HL-60 (cell line): ENCODE measurements around the gene DIAPH1.

ENCODE experiments used
- DNase-seq, 2 experiments: peaks; one replicate each; pipeline ENCODE4 v3.0.0-alpha.2; 2010 to 2020; ENCODE audit warnings: low read depth in 1 of 2, low spot score in 1 of 2
- H3K27ac ChIP-seq: fragments of 250-450 bp; sonication (Bioruptor Pico); replicated peaks from 2 replicates; pipeline ENCODE4 v1.5.1; 2020; ENCODE audit warnings: mild to moderate bottlenecking, moderate library complexity
- H3K27me3 ChIP-seq: fragments of 250-450 bp; sonication (Bioruptor Pico); 2 replicates; pipeline ENCODE4 v1.5.1; 2021; ENCODE audit warnings: mild to moderate bottlenecking, moderate library complexity; ENCODE audit not compliant: insufficient read depth, poor library complexity, severe bottlenecking
- H3K4me3 ChIP-seq: replicated peaks from 2 replicates; pipeline ENCODE4 v1.5.1; 2011; ENCODE audit warnings: mild to moderate bottlenecking, control low read depth, low read length; ENCODE audit not compliant: insufficient read depth
- CTCF ChIP-seq: IDR thresholded peaks from one replicate; pipeline ENCODE4 v1.5.1; 2011; ENCODE audit warnings: low read length, control low read depth, inconsistent platforms; ENCODE audit not compliant: insufficient read depth
- GABPA ChIP-seq: IDR thresholded peaks from 2 replicates; pipeline ENCODE4 v1.6.1; 2012; ENCODE audit warnings: low read depth
- POLR2AphosphoS5 ChIP-seq: IDR thresholded peaks from 2 replicates; pipeline ENCODE4 v1.6.1; 2012; ENCODE audit warnings: low read depth
- REST ChIP-seq: IDR thresholded peaks from 2 replicates; pipeline ENCODE4 v1.6.1; 2012; ENCODE audit warnings: low read depth; ENCODE audit not compliant: insufficient replicate concordance
- SPI1 ChIP-seq: IDR thresholded peaks from 2 replicates; pipeline ENCODE4 v1.6.1; 2012; ENCODE audit warnings: low read depth, mild to moderate bottlenecking, borderline replicate concordance

DIAPH1 gene

GRCh38 chr5:141483902-141484301, 134.9 kb downstream of the DIAPH1 start:
- TF ChIP-seq GABPA, result no peak
- Histone ChIP-seq H3K27ac (no peak overlapping the region), H3K27me3 (peaks cover 41% of the 10 kb centered on the region), H3K4me3 (no peak overlapping the region)
- no peak for DNase-seq

- TF ChIP-seq SPI1 (peak; percentile 46; the same call in 1 of the 2 replicates), CTCF (no peak), GABPA (no peak), POLR2AphosphoS5 (no peak), REST (no peak)
- peak in 1 of 2 experiments; percentile 21 for DNase-seq
- Histone ChIP-seq H3K27ac (no peak overlapping the region), H3K4me3 (no peak overlapping the region), H3K27me3 (peaks cover 54% of the 10 kb centered on the region)
Observed at GRCh38 chr5:141479776-141480175, 139.0 kb downstream of the DIAPH1 start.

- no peak for DNase-seq
- TF ChIP-seq GABPA (no peak), CTCF (no peak), POLR2AphosphoS5 (no peak), REST (no peak), SPI1 (no peak)
- Histone ChIP-seq H3K27me3 (peaks cover 43% of the 10 kb centered on the region), H3K27ac (no peak overlapping the region), H3K4me3 (no peak overlapping the region)
Observed at GRCh38 chr5:141478321-141478945, 140.4 kb downstream of the DIAPH1 start.

GRCh38 chr5:141477815-141478214, 141.0 kb downstream of the DIAPH1 start:
- Histone ChIP-seq H3K4me3 (no peak overlapping the region), H3K27ac (no peak overlapping the region), H3K27me3 (peaks cover 42% of the 10 kb centered on the region)
- TF ChIP-seq POLR2AphosphoS5 (no peak), CTCF (no peak), GABPA (no peak), REST (no peak), SPI1 (no peak)
- no peak for DNase-seq
